GM18526 (cell line): ENCODE data around the gene ADAM12.

Source experiments
- POLR2A ChIP-seq: IDR thresholded peaks from 3 replicates; pipeline ENCODE4 v1.6.1; 2011; ENCODE audit not compliant: insufficient read length; ENCODE audit errors: extremely low read depth

ADAM12 gene

GRCh38 chr10:126352453-126352852 is 35.8 kb downstream of the ADAM12 start:
- TF ChIP-seq POLR2A: no peak

- no peak for TF ChIP-seq POLR2A
Measured at GRCh38 chr10:126351021-126351420, 37.3 kb downstream of the ADAM12 start.

- TF ChIP-seq POLR2A: no peak
Measured at GRCh38 chr10:126350216-126350992, 37.9 kb downstream of the ADAM12 start.

- no peak for TF ChIP-seq POLR2A
Measured at GRCh38 chr10:126349676-126350075, 38.6 kb downstream of the ADAM12 start.

GRCh38 chr10:126349101-126349500 is 39.2 kb downstream of the ADAM12 start:
- TF ChIP-seq POLR2A: no peak

GRCh38 chr10:126342680-126343079 is 45.6 kb downstream of the ADAM12 start:
- TF ChIP-seq POLR2A: no peak

GRCh38 chr10:126341491-126341890 is 46.8 kb downstream of the ADAM12 start:
- TF ChIP-seq POLR2A: no peak

- TF ChIP-seq POLR2A: no peak
Measured at GRCh38 chr10:126337251-126337810, 50.9 kb downstream of the ADAM12 start.

- TF ChIP-seq POLR2A: no peak
Measured at GRCh38 chr10:126336801-126337200, 51.5 kb downstream of the ADAM12 start.

- TF ChIP-seq POLR2A: no peak
Measured at GRCh38 chr10:126334272-126334671, 54.0 kb downstream of the ADAM12 start.

GRCh38 chr10:126332576-126332975 is 55.7 kb downstream of the ADAM12 start:
- TF ChIP-seq POLR2A: no peak

GRCh38 chr10:126331101-126331500 is 57.2 kb downstream of the ADAM12 start:
- TF ChIP-seq POLR2A: no peak

- no peak for TF ChIP-seq POLR2A
Measured at GRCh38 chr10:126324826-126325225, 63.5 kb downstream of the ADAM12 start.

GRCh38 chr10:126321440-126321839 is 66.8 kb downstream of the ADAM12 start:
- TF ChIP-seq POLR2A: no peak

GRCh38 chr10:126317751-126318150 is 70.5 kb downstream of the ADAM12 start:
- no peak for TF ChIP-seq POLR2A

- no peak for TF ChIP-seq POLR2A
Measured at GRCh38 chr10:126315494-126316177, 72.6 kb downstream of the ADAM12 start.
